GM19025 (cell line): ENCODE measurements around the gene GP9.

Experiments
- ATAC-seq: cut with Tn5 transposase; IDR thresholded peaks from one replicate; pipeline ENCODE4 v1.9.1; 2021; ENCODE audit warnings: mild to moderate bottlenecking, low read depth, moderate library complexity; ENCODE audit not compliant: unreplicated experiment

Gene GP9

GRCh38 chr3:129060276-129061022 lies at the start of gene GP9:
Gene GP9 (plus strand): TSS chr3:129060779. CDS start chr3:129061740, 961 bp downstream.
- ATAC-seq, result no peak

GRCh38 chr3:129013491-129013891 lies 47.1 kb upstream of the GP9 start:
- no peak for ATAC-seq

- ATAC-seq, result no peak
Measured at GRCh38 chr3:129014148-129014547, 46.4 kb upstream of the GP9 start.

GRCh38 chr3:129014793-129015345 lies 45.7 kb upstream of the GP9 start:
- no peak for ATAC-seq

GRCh38 chr3:129015388-129016105 lies 45.0 kb upstream of the GP9 start:
- no peak for ATAC-seq

GRCh38 chr3:129016356-129016719 lies 44.2 kb upstream of the GP9 start:
- ATAC-seq, result no peak

GRCh38 chr3:129016720-129017483 lies 43.7 kb upstream of the GP9 start:
- ATAC-seq, result peak; percentile 49

GRCh38 chr3:129017484-129017899 lies 43.1 kb upstream of the GP9 start:
- no peak for ATAC-seq

- no peak for ATAC-seq
Measured at GRCh38 chr3:129018271-129018670, 42.3 kb upstream of the GP9 start.

GRCh38 chr3:129018751-129019150 lies 41.8 kb upstream of the GP9 start:
- ATAC-seq, result no peak

GRCh38 chr3:129019266-129019665 lies 41.3 kb upstream of the GP9 start:
- ATAC-seq, result no peak

GRCh38 chr3:129020691-129021090 lies 39.9 kb upstream of the GP9 start:
- ATAC-seq, result no peak

GRCh38 chr3:129021140-129021551 lies 39.4 kb upstream of the GP9 start:
- no peak for ATAC-seq

GRCh38 chr3:129022114-129023007 lies 38.2 kb upstream of the GP9 start:
- ATAC-seq, result no peak

GRCh38 chr3:129023008-129023358 lies 37.6 kb upstream of the GP9 start:
- ATAC-seq, result no peak

GRCh38 chr3:129023909-129024308 lies 36.7 kb upstream of the GP9 start:
- no peak for ATAC-seq

- ATAC-seq, result no peak
Measured at GRCh38 chr3:129025108-129025507, 35.5 kb upstream of the GP9 start.

- ATAC-seq, result no peak
Measured at GRCh38 chr3:129025691-129026435, 34.7 kb upstream of the GP9 start.
